Activated CD4-positive, alpha-beta T cell treated with anti-CD3 and anti-CD28 coated beads for 48 hours (primary cell): ENCODE data around the gene SPATA31E1.
"Not testable (repeated sequence)": the region's sequence is repeated elsewhere in the genome, so short reads cannot be mapped to it uniquely, and the experiment has no call there.

ENCODE experiments used
- DNase-seq: peaks from one replicate; pipeline ENCODE4 v3.0.0-alpha.2; 2020

The SPATA31E1 gene

GRCh38 chr9:87938336-87938735 is 55.7 kb downstream of the SPATA31E1 start:
- not testable (repeated sequence) for DNase-seq
